ENCODE data around the gene ATP6V1G1.

DNA sequence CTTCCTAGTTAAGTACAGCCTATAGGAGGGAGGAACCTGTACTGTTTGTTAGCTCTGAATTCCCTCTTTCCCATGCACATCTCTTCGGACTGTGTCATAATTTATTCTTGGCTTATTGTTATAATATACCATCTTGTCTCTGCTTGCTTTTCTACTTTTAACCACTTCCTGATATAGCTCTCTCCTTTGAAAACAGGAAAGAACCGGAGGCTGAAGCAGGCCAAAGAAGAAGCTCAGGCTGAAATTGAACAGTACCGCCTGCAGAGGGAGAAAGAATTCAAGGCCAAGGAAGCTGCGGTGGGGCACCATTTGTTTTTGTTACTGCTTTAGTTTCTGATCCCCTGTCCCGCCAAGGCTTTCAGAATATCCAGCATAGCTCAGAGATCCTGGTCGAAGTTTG lies 4.8 kb downstream of the ATP6V1G1 start:
- TF ChIP-seq GATA3 (IDR thresholded peaks at IDR 0.05; ENCODE audit: low read depth, low read length) (no peak), GATA2 (IDR thresholded peaks at IDR 0.05; ENCODE audit: low read depth, low read length) (no peak)

Measured in SH-SY5Y (cell line).